Muscle of leg (tissue), 11 donors: ENCODE results near the gene BCAS1. TPM values are rescaled to one million over a fixed set of nuclear protein-coding genes. Genes with fewer than 3 reads are reported as not detected.

Source experiments
- DNase-seq: peaks from one replicate; pipeline ENCODE4 v3.0.0; 2013
- H3K27ac ChIP-seq: one replicate; pipeline ENCODE4 v1.5.1; 2013; ENCODE audit warnings: mild to moderate bottlenecking, low read length, control low read depth
- H3K27me3 ChIP-seq: one replicate; pipeline ENCODE4 v1.6.1; 2013; ENCODE audit warnings: low read length; ENCODE audit not compliant: control insufficient read depth, insufficient read depth
- H3K36me3 ChIP-seq: one replicate; pipeline ENCODE4 v1.6.1; 2013; ENCODE audit warnings: low read length; ENCODE audit not compliant: control insufficient read depth, insufficient read depth
- H3K4me1 ChIP-seq: one replicate; pipeline ENCODE4 v1.6.1; 2013; ENCODE audit warnings: low read length; ENCODE audit not compliant: control insufficient read depth, insufficient read depth
- H3K4me3 ChIP-seq: one replicate; pipeline ENCODE4 v1.5.1; 2013; ENCODE audit warnings: low read length, control low read depth
- H3K9me3 ChIP-seq: replicated peaks from 2 replicates; pipeline ENCODE4 v1.6.1; 2013; ENCODE audit warnings: low read depth, low read length; ENCODE audit not compliant: control insufficient read depth
- WGBS: methylation state at CpG from one replicate; pipeline ENCODE4 v1.1.5; 2013; ENCODE audit warnings: missing lambda C conversion rate; ENCODE audit not compliant: insufficient coverage; 5-methylcytosine and 5-hydroxymethylcytosine counted together
- polyA plus RNA-seq, 8 donors: library from polyadenylated mRNA; unstranded; fragments of 120-200 nt; gene quantifications; one replicate each; pipeline versions ENCODE4 v1.2.1 to v1.2.3, GENCODE V29; 2013; ENCODE audit warnings: inconsistent platforms in 1 of 8, low replicate concordance in 1 of 8; ENCODE audit not compliant: insufficient read length in 8 of 8, insufficient read depth in 1 of 8
- total RNA-seq: library from RNA; stranded (reverse); fragments of 120-200 nt; gene quantifications from one replicate; pipeline ENCODE4 v1.2.4, GENCODE V29; 2013

The BCAS1 gene
- total and polyA plus RNA-seq, 9 donors = 2.6 to 11.4 (median 5.4) TPM

DNA sequence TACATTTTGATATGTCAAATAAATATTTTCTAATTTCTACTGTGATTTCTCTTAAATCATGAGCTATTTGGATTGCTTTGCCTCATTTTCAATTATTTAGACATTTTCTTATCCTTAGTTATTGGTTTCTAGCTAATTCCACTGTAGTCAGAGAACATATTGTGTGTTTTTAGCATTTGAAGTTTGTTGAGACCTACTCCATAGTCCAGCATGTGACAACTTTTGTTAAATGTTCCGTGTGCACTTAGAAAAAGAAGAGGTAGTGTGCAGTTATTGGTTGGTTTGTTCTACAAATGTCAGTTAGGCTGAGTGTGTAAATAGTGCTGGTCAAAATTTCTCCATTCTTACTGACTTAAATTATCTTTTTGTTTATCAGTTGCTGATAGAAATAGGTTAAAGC is 138.8 kb downstream of the BCAS1 start:
- Histone ChIP-seq H3K4me1 (peaks cover 11% of the 10 kb centered on the region), H3K9me3 (no peaks in the 10 kb centered on the region), H3K27me3 (no peaks in the 10 kb centered on the region), H3K36me3 (no peaks in the 10 kb centered on the region), H3K27ac (no peak overlapping the region), H3K4me3 (no peak overlapping the region)
- no peak for DNase-seq
- no CpG with 5 or more reads among the region's 1 CpG for WGBS

DNA sequence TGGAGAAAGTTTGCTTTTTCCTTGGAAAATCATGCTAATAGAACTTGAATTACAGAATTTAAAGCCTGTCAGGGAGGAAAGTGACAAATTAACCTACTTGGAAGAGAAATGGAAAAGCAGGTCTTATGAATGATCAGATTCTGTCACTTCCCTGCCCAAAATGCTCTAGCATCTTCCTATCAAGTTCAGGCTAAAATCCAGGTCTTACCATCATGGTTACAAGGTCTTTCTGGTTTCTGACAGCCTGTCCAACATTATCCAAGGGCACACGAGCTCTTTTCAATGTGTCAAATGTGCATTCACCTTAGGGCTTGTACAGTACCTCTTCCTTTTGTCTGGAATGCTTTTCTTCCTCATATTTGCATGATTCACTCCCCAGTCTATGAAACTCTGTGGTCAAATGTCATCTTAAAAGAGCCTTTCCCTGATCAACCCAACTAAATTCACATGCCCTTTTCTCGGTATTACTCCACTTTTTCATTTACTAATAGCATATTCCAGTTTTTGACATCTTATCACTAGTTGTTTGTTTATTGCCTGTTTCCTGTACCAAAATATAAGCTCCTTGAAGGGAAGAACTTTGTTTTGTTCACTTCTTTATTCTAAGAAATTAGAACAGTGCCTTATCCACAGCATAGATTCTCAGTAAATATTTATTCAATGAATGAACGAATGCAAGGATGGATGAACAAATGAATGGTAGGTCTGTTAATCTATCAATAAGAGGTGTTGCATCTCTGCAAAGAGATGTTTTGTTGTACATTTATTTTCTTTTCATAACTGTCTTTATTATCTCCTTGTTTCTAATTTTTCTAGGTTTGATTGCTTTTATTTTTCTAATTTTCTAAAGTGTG is 139.5 kb downstream of the BCAS1 start:
- Histone ChIP-seq H3K4me1 (peaks cover 11% of the 10 kb centered on the region), H3K9me3 (no peaks in the 10 kb centered on the region), H3K36me3 (no peaks in the 10 kb centered on the region), H3K27me3 (no peaks in the 10 kb centered on the region), H3K27ac (no peak overlapping the region), H3K4me3 (no peak overlapping the region)
- 53% methylated on average over 1 of the region's 3 CpGs for WGBS
- no peak for DNase-seq

DNA sequence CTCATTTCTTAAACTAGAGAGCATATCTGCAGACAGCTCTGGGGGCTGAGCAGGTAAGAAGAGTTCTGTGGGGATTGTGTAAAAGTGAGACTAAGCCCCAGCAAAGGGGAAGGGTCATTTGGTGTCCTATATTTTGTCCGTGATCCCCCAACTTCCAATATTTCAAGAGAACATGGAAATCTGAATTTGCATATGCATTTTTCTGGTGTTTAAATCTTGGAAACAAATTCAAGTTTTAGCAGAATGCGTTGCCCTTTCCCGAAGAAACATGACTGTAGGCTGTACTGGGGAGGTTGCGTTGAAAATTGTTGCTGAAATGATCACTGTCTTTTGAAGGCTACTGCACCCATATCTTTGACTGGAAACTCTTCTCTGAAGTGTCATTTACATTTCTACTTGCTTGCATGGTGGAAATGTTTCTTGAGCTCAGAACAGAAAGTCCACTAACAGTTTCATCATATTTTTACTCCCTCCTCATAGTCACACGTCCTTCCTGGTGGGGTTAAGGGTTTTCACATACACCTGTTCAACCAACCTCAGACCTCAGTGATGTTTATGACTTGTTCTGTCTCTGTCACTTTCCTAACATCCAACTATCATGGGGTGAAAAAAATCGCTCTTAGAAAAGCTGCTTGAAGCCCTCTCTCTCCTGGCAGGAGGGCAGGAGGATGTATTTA is 140.3 kb downstream of the BCAS1 start:
- Histone ChIP-seq H3K9me3 (no peaks in the 10 kb centered on the region), H3K27ac (no peak overlapping the region), H3K4me1 (peaks cover 11% of the 10 kb centered on the region), H3K27me3 (no peaks in the 10 kb centered on the region), H3K36me3 (no peaks in the 10 kb centered on the region), H3K4me3 (no peak overlapping the region)
- DNase-seq = no peak
- WGBS = 92% methylated on average over 2 of the region's 6 CpGs

DNA sequence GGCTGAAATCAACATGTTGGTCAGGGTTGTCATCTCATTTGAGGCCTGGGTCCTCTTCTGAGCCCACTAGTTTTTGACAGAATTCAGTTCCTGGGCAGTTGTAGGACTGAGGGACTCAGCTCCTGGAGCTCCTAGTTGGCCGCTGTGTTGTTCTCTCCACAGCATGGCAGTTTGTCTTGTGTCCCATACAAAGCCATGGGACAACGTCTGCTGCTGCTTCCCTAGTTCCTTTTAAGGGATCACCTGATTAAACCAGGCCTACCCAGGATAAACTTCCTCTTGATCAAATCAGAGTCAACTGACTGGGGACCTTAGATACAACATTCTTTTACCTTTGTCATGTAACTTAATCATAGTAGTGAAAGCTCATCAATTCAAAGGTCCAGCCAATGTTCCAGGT is 141.0 kb downstream of the BCAS1 start:
- H3K4me3 ChIP-seq = no peak overlapping the region
- H3K4me1 ChIP-seq = peaks cover 8% of the 10 kb centered on the region
- WGBS = 79% methylated on average over 2 of the region's 2 CpGs
- no peak for DNase-seq
- H3K27me3 ChIP-seq = no peaks in the 10 kb centered on the region
- no peaks in the 10 kb centered on the region for H3K36me3 ChIP-seq
- H3K9me3 ChIP-seq = no peaks in the 10 kb centered on the region
- no peak overlapping the region for H3K27ac ChIP-seq

DNA sequence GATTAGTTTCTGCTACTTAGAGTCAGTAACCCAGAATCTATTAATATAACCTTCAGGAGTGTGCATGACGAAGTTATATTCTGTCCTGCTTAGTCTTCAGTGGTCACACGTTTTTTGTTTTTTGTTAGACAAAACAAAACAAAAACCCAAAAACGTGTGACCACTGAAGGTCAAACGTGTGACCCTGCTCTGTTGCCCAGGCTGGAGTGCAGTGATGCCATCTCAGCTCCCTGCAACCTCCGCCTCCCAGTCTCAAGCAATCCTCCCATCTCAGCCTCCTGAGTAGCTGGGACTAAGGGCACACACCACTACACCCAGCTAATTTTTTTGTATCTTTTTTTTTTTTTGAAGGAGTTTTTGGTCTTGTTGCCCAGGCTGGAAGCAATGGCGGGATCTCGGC is 142.4 kb downstream of the BCAS1 start:
- Histone ChIP-seq H3K4me3 (no peak overlapping the region), H3K9me3 (no peaks in the 10 kb centered on the region), H3K27me3 (no peaks in the 10 kb centered on the region), H3K36me3 (no peaks in the 10 kb centered on the region), H3K27ac (no peak overlapping the region), H3K4me1 (peaks cover 4% of the 10 kb centered on the region)
- WGBS = 88% methylated on average over 4 of the region's 7 CpGs
- DNase-seq = no peak

DNA sequence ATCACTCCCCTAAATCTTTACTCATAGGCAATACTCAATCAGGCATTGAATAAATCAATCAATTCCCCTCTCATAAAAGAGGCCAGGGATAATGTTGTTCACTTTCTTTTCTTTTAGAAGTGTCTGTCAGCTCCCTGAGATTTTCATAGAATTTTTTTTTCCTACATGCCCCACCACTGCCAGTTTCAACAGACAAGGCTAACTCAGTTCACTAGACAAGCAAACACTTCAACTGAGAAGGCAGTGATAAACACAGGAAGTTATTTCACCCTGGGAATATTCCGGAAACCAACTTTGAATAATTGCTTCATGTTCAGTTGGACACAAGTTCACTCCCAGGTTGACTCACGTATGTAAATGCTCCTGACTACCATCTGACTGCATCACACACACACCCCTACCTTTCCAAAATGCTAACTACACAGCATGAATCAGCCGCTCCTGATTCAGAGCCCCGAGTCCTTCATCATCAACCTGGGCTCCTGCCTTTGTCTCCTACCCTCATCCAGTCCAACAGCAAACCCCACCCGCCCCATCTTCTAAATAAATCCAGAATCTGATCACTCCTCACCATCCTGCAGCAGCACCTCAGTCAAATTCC is 143.9 kb downstream of the BCAS1 start:
- H3K36me3 ChIP-seq = no peaks in the 10 kb centered on the region
- no peak overlapping the region for H3K27ac ChIP-seq
- H3K27me3 ChIP-seq = no peaks in the 10 kb centered on the region
- WGBS = 42% methylated on average over 5 of the region's 5 CpGs
- no peaks in the 10 kb centered on the region for H3K9me3 ChIP-seq
- DNase-seq = peak; percentile 68
- no peak overlapping the region for H3K4me3 ChIP-seq
- peaks cover 4% of the 10 kb centered on the region for H3K4me1 ChIP-seq

DNA sequence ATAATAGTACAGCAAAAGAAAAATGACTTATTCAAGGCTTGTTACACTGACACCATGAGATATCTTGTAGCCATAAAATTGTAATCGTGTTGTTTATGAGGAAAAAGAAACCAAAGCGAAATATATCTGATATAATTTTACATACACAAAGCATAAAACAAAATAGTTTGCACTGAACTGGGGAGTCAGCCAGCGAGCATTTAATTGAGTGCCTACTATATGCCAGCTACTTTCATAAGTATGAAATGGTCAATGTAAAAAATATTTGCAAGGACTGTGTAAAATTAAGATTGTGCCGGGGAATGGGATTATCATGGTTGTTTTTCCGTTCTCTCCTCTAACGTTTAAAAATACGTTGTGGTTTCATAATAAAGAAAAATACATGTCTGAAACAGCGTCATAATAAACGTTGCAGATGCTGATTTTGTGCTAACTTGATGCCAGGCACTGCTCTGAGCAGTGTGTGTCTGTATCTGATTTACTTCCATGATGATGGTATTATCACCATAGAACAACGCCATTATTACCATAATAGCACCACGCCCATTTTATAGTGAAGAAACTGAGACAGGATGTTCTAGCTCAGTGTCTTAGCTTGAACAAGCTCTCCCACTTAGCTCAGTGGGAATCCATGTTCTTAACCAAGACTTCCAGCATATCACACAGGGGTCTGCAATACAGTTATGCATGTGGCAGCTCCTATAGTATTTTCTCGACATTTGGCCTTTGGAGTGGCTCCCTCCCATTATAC is 144.6 kb downstream of the BCAS1 start:
- no peak for DNase-seq
- Histone ChIP-seq H3K4me1 (peaks cover 4% of the 10 kb centered on the region), H3K4me3 (no peak overlapping the region), H3K27ac (no peak overlapping the region), H3K27me3 (no peaks in the 10 kb centered on the region), H3K9me3 (no peaks in the 10 kb centered on the region), H3K36me3 (no peaks in the 10 kb centered on the region)
- 89% methylated on average over 5 of the region's 12 CpGs for WGBS

DNA sequence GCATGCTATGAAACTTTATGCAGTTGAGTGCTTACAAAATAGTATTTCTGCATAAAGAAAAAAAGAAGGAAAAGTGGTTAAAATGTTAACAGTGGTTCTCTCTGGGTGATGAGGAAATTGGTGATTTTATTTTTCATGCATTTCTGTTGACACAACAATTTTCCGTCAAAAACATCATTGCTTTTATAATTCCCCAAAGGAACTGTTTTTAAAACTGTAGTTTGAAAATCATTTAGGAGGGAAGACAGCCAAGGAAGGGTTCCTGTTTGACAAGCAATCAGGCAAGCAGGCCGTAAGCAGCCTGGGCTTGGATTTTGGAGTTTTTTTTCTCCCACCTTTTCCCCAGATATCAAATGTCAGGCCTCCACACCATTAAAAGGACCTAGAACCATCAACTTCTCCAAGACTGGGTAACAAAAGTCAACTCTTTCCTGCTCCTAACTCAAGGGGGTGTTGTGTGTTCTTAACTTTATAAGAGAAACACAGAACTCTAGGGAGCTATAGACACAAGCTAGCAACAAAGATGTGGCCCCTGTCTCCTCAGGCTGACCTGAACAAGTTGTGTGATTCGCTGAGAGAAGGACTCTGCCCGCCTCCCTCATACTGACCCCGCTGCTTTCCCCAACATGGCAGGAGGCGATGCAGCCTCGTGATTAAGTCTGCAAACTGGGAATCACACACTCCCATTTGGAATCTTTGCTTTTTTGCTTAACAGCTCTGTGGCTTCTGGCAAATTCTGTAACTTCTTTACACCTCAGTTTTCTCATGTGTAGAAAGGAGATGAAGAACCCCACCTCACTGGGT is 146.6 kb downstream of the BCAS1 start:
- no peaks in the 10 kb centered on the region for H3K27me3 ChIP-seq
- peaks cover 4% of the 10 kb centered on the region for H3K4me1 ChIP-seq
- no peak overlapping the region for H3K4me3 ChIP-seq
- WGBS = 100% methylated on average over 1 of the region's 7 CpGs
- peak overlapping the region; percentile 29 for H3K27ac ChIP-seq
- H3K36me3 ChIP-seq = no peaks in the 10 kb centered on the region
- no peaks in the 10 kb centered on the region for H3K9me3 ChIP-seq
- DNase-seq = peak; percentile 56

DNA sequence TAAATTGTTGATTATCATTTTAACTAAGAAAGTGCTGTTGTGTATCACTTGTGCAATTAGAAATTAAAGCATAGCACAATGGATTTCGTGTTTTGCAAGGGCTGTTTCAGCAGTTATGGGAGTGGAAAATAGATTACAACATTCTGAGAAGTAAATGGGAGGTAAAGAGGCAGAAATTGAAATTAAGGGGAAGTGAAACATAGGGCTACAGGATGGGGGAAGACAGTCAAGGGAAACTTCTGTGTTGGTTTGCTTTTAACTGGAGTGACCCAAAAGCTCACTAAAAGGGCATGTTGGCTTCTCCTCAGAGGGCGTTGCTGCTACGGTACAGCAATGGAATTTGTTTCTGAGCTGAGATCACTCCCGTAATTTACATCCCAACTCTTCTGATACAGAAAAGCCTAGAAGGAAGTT is 147.5 kb downstream of the BCAS1 start:
- WGBS = 40% methylated on average over 1 of the region's 4 CpGs
- DNase-seq = peak; percentile 79
- H3K27ac ChIP-seq = no peak overlapping the region

More for the DNA sequence above, 147.5 kb downstream of the BCAS1 start:
- H3K4me1 ChIP-seq = peaks cover 4% of the 10 kb centered on the region
- H3K4me3 ChIP-seq = no peak overlapping the region
- no peaks in the 10 kb centered on the region for H3K36me3 ChIP-seq
- no peaks in the 10 kb centered on the region for H3K27me3 ChIP-seq
- H3K9me3 ChIP-seq = no peaks in the 10 kb centered on the region
